Activated CD4-positive, alpha-beta T cell treated with anti-CD3 and anti-CD28 coated beads for 24 hours (primary cell): Measurements from ENCODE around the gene CUX1.

Experiments used
- DNase-seq, 2 donors: peaks; one replicate each; pipeline ENCODE4 v3.0.0-alpha.2; 2020; ENCODE audit warnings: low read depth in 2 of 2

CUX1 gene

DNA sequence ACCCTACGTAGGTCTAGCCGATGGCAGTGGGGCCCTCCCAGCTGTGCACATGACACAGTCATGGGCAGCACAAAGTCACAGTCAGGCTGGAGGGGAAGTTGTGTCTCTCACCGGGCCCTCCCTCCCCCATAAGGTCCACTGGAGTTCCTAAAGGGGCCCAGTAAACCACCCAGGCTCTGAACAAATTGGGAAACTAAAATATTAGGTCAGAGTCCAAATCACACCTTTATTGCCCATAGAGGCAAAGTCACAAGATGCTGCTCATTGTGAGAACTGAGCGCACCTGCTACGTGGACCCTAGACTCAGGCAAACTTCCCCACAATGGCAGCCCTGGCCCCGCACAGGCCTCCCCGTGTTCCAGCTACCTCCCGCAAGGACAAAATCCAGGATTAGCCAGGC, 424.0 kb downstream of the CUX1 start:
- no peak for DNase-seq

DNA sequence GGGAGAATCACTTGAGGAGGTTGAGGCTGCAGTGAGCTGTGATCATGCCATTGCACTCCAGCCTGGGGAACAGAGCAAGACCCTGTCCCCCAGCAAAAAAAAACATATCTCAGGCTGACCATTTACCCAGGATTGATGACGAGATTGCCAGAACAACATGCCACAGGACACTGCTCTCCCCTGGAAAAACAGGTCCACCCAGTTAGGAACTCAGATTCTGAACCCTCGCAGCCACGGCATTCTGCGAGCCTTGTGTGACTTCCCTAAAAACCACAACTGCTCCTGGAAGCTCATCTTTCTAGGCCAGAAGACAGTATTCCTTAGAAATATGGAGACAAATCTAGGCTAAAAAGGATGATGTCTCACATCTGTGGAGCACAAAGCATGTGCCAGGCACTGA, 427.2 kb downstream of the CUX1 start:
- DNase-seq = no peak

DNA sequence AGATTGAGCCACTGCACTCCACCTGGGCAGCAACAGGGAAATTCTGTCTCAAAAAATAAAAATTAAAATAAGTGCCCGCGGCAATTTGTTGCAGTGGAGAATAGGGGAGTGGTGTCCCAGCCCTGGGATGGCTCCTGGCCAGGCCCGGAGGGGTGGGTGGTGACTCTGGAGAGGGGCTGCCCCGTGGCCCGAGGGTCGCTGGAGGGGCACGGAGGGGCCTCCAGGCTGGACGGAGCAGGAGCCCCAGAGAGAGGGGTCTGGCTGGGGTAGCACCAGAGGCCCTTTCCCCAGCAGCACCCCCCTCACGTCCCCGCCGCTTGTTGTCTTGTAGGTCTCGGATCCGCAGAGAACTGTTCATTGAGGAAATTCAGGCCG, 430.6 kb downstream of the CUX1 start:
- no peak for DNase-seq

DNA sequence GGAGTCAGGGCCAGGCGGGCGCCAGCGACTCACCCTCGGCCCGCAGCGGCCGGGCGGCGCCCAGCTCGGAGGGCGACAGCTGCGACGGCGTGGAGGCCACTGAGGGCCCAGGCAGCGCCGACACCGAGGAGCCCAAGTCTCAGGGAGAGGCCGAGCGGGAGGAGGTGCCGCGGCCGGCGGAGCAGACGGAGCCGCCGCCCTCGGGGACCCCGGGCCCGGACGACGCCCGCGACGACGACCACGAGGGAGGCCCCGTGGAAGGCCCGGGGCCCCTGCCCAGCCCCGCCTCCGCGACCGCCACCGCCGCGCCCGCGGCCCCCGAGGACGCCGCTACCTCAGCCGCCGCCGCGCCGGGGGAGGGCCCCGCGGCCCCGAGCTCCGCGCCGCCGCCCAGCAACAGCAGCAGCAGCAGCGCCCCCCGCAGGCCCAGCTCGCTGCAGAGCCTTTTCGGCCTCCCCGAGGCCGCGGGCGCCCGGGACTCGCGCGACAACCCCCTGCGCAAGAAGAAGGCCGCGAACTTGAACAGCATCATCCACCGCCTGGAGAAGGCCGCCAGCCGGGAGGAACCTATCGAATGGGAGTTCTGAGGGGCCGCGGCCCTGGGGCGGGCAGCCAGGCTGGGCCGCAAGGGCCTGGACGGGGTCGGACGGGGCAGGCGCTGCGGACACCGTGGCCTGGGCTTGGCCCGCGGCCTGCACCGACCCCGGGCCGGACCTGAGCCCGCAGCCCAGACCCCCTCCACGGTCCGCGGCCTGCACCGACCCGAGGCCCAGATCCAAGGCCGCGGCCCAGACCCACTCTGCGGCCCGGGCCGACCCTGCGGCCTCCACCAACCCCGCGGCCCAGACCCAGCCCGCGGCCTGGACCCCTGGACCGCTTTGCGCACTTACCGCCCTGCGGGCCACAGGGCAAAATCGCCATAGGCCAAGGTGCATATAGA, 431.3 kb downstream of the CUX1 start:
- no peak for DNase-seq

DNA sequence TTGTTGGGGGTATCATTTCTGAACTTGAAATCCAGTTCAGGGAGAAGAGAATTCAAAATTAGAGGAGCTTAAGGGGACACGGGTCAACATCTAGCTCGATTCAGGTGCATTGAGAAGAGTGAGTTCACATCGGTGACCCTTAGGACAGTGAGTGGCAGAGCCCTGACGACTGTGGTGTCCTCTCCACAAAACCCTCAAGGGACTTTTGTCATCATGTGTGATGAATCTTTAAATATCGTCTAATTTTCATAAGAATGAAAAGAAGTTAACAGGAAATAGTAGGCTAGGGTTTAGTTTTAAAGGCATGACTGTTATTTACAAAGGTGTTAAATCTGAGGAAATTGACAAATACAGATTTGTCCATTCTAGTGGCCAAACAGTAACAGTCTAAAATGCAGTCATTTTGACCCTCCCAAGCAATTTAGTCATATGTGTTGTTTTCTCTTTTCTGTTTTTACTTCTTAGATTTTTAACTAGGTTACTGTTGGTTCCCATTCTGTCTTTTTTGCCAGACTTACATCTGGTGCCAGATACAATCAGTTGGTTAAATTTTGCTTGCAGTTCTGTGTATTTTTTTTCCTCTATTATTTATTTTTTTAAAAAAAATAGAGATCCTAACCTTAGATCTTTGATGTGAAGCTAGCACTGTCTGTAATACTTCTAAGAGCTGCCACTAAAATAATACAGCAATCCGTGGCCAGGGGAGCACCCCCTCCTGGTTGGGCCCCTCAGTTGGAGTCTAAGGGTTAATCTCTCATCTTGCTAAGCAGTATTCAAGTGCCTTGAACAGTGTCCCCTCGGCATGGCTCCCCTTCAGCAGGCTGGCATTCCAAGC, 434.3 kb downstream of the CUX1 start:
- no peak for DNase-seq

DNA sequence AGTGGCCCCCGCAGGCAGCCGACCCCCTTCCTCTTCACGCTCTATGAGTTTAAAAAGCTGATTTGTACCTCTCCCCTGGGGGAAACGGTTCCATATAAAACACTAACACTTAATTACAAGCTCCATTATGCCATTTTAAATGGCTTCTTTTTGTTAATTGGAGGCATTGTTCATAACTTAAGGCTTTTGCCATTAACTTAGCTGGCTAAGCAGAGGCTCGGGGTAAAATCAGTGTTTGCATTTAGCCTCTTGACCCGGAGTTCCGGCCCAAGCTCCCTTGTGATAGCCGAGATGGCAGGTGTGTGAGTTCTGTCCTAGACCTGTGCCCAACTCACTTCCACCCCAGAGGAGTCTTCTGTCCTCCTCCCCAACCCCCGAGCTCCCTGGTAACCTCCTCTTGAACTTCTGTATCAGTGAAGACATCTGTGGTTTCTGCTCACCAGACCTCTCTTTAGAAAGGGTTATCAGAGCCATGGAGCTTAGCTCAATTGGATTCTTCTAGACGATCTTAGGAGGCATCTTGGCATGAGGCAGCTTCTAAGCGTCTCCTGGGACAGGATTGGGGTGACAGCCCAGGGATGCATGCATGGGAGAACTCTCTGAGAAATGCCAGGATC, 435.0 kb downstream of the CUX1 start:
- no peak for DNase-seq

DNA sequence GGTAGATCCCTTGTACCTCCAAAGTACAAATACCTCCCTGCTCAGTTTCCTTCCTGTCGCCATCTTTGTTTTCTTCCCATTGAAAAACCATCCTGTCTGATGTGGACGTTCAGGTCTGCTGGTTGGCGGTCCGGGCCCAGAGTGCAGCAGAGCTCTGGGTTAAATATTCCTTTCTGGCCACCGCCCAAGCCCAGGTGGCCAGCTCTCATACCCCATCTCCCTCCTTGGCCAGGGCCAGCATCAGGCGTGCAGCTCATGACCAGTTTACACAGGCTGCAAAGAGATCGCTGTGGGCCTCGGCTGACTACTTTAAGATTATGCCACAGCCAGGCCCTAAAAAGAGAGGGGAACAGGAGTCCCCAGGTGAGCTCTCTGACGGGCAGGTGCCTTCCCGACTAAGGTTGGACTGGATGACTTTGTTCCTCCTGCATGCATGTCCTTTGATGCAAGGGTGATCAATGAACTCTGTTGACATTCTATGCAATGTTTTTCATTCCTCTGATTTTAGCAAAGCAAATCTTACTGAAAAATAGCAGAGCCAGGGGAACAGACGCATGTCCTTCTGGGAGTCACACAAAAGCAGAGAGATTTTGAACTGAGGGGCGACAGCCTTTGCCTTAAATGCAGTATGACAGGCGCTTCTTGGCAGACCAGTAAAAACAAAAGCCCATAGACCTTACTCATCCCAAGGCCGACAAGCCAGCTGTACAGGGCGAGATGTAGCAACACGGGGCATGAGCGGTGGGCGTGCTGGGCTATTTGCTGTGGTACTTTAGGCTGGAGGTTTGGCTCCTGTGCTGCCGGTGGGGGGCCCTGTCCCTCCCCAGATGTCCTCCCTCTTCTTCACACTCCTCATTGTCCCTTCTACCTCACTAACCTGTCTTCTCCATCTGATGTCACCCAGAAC, 435.9 kb downstream of the CUX1 start:
- DNase-seq = no peak

DNA sequence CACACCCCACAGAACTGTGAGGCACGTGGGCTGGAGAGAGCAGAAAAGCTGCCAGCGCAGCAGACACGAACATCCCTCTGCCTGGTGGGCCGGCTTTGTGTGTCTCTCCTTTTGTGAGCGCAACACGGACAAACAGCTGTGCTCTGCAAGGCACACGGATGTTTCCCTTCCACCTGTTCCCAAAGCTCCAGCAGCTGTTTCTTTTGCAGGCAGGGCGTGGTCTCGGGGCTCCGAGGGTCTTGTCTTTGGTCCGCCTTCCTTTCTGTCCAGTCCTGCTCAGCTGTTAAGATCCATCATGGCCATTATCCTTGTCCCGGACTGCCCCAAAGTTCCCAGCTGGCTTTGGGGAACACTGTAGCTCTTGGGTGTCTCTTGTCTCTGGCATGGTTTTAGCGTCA, 436.5 kb downstream of the CUX1 start:
- DNase-seq = no peak

DNA sequence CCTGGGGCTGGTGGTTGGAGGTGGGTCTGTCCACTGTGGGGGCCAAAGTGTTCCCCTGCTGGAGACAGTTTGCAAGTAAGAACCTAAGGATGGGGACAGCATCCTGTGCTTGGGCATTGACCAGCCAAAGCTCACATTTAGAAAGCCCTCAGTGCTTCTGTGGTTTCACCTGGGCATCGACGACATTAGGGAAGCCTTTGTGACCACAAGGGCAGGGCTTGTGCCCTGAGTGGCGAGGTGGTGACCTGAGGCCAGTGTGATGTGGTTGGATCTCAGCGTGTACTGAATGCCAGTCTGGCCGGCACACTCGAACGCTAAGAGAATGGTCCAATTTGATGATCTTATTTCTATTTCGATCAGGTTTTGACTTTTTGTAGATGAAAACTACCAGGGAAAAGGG, 437.1 kb downstream of the CUX1 start:
- no peak for DNase-seq

DNA sequence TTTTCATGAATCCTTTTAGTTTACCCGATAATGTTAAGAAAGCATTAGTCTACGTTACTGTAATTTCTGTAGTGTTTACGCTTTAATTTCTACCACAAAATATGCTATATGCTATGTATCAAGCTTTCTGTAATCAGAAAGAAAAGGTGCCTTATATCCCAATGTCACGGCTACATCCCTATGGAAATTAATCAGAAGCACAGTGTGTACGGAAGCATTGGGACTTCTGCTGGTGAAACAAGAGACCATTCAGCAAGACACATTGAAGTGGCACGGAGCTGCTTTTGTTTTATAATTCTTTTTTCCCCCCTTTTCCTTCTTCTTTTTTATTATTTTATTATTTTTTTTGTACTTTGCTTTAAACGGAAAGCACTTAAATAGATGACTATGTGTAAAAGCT, 438.1 kb downstream of the CUX1 start:
- DNase-seq = no peak

DNA sequence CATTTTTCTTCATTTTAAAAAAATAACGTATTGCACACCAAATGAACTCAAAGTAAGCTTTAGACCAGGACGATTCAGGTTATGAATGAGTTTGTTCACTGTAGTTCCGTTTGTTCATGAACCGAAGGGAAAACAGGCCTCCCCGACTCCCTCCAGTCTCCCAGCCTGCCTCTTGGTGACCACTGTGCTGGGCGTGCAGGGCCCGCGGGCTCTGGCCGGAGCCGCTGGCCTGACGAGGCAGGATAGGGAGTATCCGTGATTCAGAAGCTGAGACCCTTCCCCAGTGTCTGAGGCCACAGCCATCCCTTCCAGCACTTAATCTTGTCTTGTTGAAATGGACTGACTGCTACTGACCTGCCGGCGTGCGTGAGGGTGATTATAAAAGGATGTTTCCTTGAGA, 438.5 kb downstream of the CUX1 start:
- no peak for DNase-seq

DNA sequence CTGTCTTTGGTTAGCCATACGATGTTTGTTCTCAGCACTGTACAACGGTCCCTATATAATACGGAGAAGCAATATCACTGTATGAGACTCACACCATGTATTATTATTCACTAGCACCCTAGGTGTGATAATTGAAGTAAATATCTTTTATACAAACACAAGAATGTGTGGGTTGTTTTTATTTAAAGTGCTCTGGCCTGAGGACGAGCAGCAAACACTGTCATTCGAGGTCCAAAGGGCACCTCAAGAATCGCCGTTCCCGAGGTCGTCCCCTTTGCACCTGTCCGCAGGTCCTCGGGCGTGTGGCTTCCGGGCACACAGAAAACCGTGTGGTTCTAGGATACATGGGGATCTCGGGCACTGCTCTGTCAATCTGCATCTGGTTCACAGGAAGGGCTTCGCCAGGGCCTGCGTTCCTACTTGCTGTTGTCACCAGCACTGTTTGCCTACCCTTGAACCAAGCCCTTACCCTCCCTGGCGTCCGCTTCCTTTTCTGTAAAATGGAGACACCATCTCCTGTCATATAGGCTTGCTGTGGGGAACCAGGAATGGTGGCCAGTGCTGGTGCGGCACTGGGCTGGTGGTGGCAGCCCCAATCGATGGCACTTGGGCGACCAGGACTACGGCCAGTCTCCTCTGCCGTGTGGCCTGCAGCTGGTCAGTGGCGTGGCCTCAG, 440.8 kb downstream of the CUX1 start:
- DNase-seq = no peak

DNA sequence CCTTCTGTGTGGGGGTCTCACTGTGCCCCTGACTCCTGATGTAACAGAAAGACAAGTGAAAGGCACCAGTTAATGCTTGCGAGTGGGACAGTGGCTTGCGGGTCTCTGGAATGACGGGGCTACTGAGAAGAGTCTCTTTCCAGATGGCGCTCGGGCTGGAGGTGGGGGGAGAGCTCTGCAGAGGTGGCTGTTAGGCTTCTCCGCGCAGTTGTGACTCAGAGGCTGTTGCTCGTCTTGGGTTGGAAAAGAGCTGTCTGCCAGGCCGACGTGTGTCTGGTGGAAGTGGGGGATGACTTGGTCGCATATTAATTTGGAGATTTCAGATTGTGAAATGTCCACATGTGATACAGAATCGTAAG, 441.3 kb downstream of the CUX1 start:
- DNase-seq = no peak

DNA sequence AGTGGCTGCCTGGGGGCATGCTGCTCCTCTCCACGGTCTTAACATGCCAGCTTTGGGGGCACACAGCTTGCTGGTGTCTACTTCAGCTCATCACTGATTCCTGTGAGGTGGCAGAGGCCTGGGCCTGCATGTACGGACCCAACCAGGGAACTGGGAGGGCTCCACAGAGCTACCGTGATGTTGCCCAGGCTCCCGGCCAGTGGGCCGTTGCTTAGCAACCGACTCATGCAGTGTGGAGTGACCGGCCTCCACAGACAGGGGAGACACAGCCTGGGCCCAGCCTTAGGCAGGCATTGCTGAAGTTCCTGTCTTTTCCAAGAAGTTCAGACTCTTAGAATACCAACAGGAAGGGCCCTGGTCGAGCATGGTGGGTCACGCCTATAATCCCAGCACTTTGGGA, 443.4 kb downstream of the CUX1 start:
- DNase-seq = no peak

DNA sequence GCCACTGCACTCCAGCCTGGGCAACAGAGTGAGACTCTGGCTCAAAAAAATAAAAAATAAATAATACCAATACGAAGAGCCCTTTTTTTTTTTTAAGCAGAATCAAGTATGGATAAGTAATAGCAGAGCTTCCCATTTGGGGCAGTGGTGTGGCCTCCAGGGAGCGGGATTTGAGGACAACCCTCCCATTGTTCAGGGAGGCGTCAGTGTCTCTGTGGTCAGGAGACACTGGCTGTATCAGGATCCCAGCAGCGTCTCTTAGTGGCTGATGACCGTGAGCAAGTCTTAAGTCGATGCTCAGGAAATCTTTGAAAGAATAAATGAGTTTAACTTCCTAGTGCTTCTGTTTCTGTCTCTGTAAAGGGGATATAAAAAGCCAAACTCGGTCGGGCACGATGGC, 444.0 kb downstream of the CUX1 start:
- no peak for DNase-seq

DNA sequence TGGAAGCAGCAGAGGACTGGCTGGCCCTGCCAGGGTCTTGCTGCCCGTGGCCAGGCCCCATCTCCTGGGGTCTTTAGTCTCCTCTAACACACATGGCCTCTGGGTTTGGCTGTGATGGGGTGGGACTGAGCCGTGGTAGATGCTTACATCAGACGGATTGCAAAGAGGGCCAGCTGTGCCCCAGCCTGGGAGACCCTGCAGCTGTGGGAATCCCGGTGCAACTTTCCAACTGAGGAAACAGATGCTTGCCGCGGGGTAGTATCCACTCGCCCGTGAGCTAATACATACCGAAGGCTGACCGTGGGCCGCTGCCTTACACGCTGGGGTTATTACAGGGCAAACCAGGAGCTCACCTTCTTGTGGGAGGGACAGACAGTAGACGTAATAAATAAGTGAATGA, 445.1 kb downstream of the CUX1 start:
- no peak for DNase-seq

DNA sequence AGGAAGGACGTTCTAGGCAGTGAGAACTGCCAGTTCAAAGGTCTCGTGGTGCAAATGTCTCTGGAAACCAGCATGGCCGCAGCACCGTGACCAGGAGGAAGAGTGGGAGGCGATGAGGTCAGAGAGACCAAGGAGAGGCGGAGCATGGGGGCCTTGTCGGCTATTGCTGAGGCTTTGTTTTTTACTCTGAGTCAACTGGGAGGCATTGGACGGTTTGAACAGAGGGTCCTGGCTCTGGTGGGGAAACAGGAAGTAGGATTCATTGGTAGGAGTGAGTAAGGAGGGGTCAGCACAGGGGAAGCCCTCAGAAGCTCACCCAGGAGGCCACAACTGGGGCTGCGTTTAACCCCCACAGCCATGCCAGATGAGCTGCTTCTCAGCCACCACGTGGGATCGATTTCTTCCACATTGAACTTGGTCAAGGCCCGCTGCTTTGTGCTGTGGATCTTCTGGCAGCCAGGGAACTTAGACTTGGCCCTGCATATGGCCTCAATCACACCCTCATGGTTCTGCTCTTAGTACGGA, 447.0 kb downstream of the CUX1 start:
- no peak for DNase-seq

DNA sequence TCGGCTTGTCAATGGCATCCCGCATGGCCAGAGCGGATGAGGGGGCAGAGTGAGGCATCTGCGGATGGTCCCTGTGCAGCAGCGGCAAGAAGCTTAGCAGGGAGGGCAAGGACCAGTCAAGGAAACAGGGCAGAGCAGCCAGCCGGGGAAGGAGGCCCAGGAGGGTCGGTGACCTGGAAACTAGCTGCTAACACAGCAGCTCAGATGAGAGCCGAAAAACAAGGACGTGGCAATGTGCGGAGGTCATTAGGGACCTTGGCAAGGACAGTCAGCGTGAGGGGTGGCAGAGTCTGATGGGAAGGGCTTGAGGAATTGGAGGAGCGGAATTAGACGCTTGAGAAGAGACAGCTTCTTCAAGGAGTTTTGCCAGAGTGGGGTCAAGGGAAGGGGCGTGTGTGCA, 449.1 kb downstream of the CUX1 start:
- no peak for DNase-seq

DNA sequence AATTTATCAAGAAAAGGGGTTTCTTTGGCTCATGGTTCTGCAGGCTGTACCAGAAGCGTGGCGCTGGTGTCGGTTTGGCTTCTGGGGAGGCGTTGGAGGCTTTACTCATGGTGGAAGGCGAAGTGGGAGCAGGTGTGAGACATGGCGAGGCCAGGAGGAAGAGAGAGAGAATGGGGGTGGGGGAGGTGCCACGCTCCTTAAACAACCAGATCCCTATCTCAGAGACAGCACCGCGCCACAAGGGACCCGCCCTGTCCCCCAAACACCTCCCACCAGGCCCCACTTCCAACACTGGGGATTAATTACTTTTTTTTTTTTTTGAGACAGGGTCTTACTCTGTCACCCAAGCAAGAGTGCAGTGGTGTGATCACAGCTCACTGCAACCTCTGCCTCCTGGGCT, 451.2 kb downstream of the CUX1 start:
- no peak for DNase-seq

DNA sequence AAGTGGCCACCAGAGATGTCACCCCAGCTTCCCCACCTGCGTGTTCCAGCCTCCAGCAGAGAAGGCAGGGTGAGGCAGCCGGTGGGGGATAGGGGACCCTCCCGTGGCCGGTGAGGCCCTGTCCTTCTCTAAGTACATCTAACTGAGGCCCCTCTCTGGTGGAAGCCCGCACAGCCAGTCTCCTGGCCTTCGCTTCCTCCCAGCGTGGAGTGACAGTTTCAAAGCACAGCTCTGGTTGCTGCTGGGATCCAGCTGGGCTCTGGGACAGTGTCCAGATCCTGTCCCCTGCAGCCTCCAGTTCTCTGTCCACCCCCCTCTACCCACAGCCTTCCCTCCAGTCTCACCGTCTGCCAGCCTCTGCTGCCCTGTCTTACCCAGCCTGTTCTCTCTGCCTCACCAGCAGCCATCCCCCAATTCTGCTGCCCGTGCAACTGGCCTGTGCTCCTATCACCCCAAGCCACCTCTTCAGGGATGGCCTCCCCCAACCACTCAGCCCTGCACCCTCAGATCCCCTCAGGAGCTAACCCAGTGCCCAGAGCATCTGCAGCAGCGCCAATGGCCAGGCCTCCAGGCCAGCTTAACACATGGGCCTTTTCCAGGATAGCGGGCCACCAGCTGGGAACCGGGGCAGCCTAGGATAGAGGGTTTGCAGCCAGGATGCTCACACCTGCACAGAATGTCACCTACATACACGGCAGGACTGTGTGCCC, 452.9 kb downstream of the CUX1 start:
- no peak for DNase-seq
